Naive thymus-derived CD4-positive, alpha-beta T cell (primary cell): ENCODE results near the gene ZC2HC1C. TPM values are rescaled to one million over a fixed set of nuclear protein-coding genes. Genes with fewer than 3 reads are reported as not detected.
A peak's percentile ranks its signal among the peaks of the same experiment; 100 is the strongest.

Experiments used
- ATAC-seq: fragments of 150-1000 bp; cut with Tn5 transposase; 2 replicates; pipeline ENCODE4 v1.10.0; 2021; ENCODE audit warnings: mild to moderate bottlenecking, moderate library complexity
- CTCF ChIA-PET: fragments of 350-600 bp; sonication (Branson Sonifier 250); formaldehyde crosslinking; loops from one replicate; lab custom pipeline; 2021; ENCODE audit warnings: antibody characterized with exemption; lab: Charles Lee
- POLR2A ChIA-PET: fragments of 350-600 bp; sonication (Branson Sonifier 250); formaldehyde crosslinking; loops from one replicate; lab custom pipeline; 2021; ENCODE audit warnings: antibody characterized with exemption, inconsistent platforms; lab: Charles Lee
- DNase-seq, 9 donors: peaks; one replicate each; pipeline versions ENCODE4 v3.0.0 to v3.0.0-alpha.2; 2020 to 2022; ENCODE audit warnings: mixed read lengths in 1 of 9
- H3K27ac ChIP-seq: one replicate; pipeline ENCODE4 v1.7.0; 2013; ENCODE audit warnings: mild to moderate bottlenecking, low read depth, low read length, moderate library complexity
- H3K27me3 ChIP-seq, 2 donors: one replicate each; pipeline ENCODE4 v1.7.0; 2013; ENCODE audit warnings: low read length in 2 of 2, mild to moderate bottlenecking in 2 of 2, moderate library complexity in 2 of 2; ENCODE audit not compliant: control insufficient read depth in 2 of 2, insufficient read depth in 2 of 2
- H3K36me3 ChIP-seq, 3 experiments: 1 replicate in 2 of 3; 2 replicates in 1 of 3; pipeline ENCODE4 v1.7.0; 2013; ENCODE audit warnings: low read length in 3 of 3, mild to moderate bottlenecking in 3 of 3, moderate library complexity in 1 of 3; ENCODE audit not compliant: insufficient read depth in 3 of 3, control insufficient read depth in 2 of 3
- H3K4me1 ChIP-seq, 2 donors: one replicate each; pipeline ENCODE4 v1.7.0; 2013; ENCODE audit warnings: low read length in 2 of 2, mild to moderate bottlenecking in 2 of 2, moderate library complexity in 1 of 2; ENCODE audit not compliant: control insufficient read depth in 2 of 2, insufficient read depth in 2 of 2
- H3K4me3 ChIP-seq: 2 replicates; pipeline ENCODE4 v1.7.0; 2013; ENCODE audit warnings: mild to moderate bottlenecking, low read length
- H3K9me3 ChIP-seq, 3 experiments: 1 replicate in 2 of 3; 2 replicates in 1 of 3; pipeline ENCODE4 v1.7.0; 2013; ENCODE audit warnings: low read length in 3 of 3; ENCODE audit not compliant: control insufficient read depth in 2 of 3
- H3K27ac Mint-ChIP-seq, 9 donors: one replicate each; pipeline ENCODE4 v1.8.0; 2020 to 2022; ENCODE audit warnings: mixed read lengths in 9 of 9, mild to moderate bottlenecking in 8 of 9, moderate library complexity in 5 of 9, inconsistent platforms in 2 of 9
- H3K27me3 Mint-ChIP-seq, 5 donors: one replicate each; pipeline ENCODE4 v1.8.0; 2021 to 2022; ENCODE audit warnings: mixed read lengths in 5 of 5, mild to moderate bottlenecking in 1 of 5
- H3K36me3 Mint-ChIP-seq, 5 donors: one replicate each; pipeline ENCODE4 v1.8.0; 2020 to 2022; ENCODE audit warnings: mixed read lengths in 5 of 5, mild to moderate bottlenecking in 3 of 5, inconsistent platforms in 1 of 5
- H3K4me1 Mint-ChIP-seq, 7 donors: one replicate each; pipeline ENCODE4 v1.8.0; 2020 to 2022; ENCODE audit warnings: mixed read lengths in 7 of 7, mild to moderate bottlenecking in 3 of 7, inconsistent platforms in 1 of 7
- H3K4me3 Mint-ChIP-seq, 10 donors: one replicate each; pipeline ENCODE4 v1.8.0; 2020 to 2022; ENCODE audit warnings: mild to moderate bottlenecking in 10 of 10, mixed read lengths in 10 of 10, moderate library complexity in 6 of 10, inconsistent platforms in 2 of 10
- H3K9me3 Mint-ChIP-seq, 11 donors: one replicate each; pipeline ENCODE4 v1.8.0; 2020 to 2022; ENCODE audit warnings: mixed read lengths in 11 of 11, mild to moderate bottlenecking in 4 of 11, inconsistent platforms in 1 of 11, moderate library complexity in 1 of 11
- intact Hi-C, 2 donors: fragments of 100-400 bp; cut with micrococcal nuclease; formaldehyde crosslinking; loops; one replicate each; pipeline ENCODE4 v1.15.1; 2023
- polyA plus RNA-seq, 2 donors: library from polyadenylated mRNA; unstranded; fragments of 300-500 nt; fragmentation: Illumina TruSeq; gene quantifications; one replicate each; pipeline ENCODE4 v1.2.3, GENCODE V29; 2021
- total RNA-seq, 6 experiments: library from RNA in 5 of 6; stranded (reverse) in 5 of 6; gene quantifications; 1 replicate in 5 of 6; 2 replicates in 1 of 6; pipeline ENCODE4 v1.2.3 and lab custom pipeline; 2021 to 2026

Gene ZC2HC1C
- total and polyA plus RNA-seq, 7 experiments from 2014 or later, result 0.30 to 1.7 (median 0.41) TPM; not detected in 4

- H3K4me3 ChIP-seq, result peak overlapping the region; percentile 69
- no peak for DNase-seq
- H3K9me3 ChIP-seq, result no peaks in the 10 kb centered on the region
- no peaks in the 10 kb centered on the region for H3K27me3 ChIP-seq
- H3K4me1 ChIP-seq, result peaks cover 7 to 8% of the 10 kb centered on the region in 2 donors
- no peaks in the 10 kb centered on the region for H3K36me3 Mint-ChIP-seq
- peaks cover 0 to 4% (median 0%) of the 10 kb centered on the region in 3 experiments for H3K36me3 ChIP-seq
- peak overlapping the region in 1 of 9 donors; percentile 15 for H3K27ac Mint-ChIP-seq
- peak; percentile 6 for ATAC-seq
- intact Hi-C loops, result loop anchor here in 1 of 2 donors (2.0 to 5.0 kb wide), 2 partner anchors 18 to 121 kb away; partner anchors contain the start of gene MLH3
- H3K4me1 Mint-ChIP-seq, result peaks cover 9 to 19% (median 12%) of the 10 kb centered on the region in 7 donors
- CTCF ChIA-PET, result interaction anchor here (0.6 kb wide), 1 partner anchor 188 kb away, joined by 3 read pairs; no protein-coding TSS in a partner anchor
- H3K4me3 Mint-ChIP-seq, result peak overlapping the region in 1 of 10 donors; percentile 67
- H3K9me3 Mint-ChIP-seq, result no peaks in the 10 kb centered on the region
- H3K27me3 Mint-ChIP-seq, result peaks cover 0 to 3% (median 0%) of the 10 kb centered on the region in 5 donors
- POLR2A ChIA-PET, result interaction anchor here (0.7 kb wide), 1 partner anchor 12 kb away, joined by 3 read pairs; no protein-coding TSS in a partner anchor
- peak overlapping the region; percentile 46 for H3K27ac ChIP-seq
These were observed 934 bp upstream of the ZC2HC1C start for GRCh38 chr14:75068294-75069120.

DNA sequence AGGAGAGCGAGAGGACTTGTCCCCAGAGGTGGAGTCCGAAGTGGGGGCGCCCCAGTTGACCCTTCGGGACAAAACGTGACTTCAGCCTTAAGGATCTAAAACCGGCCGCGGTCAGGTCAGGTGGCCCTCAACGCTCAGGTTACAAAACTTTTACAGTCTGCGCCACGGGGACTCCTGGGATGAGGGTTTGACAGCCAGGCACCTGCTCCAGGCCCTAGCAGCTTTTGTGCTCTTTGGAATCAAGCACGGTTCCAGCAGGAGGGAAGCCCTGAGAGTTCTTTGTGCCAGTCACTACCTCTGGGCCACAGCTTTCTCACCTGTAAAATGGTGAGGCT lies 337 bp downstream of the ZC2HC1C start:
- Histone ChIP-seq H3K27ac (peak overlapping the region; percentile 46), H3K4me3 (peak overlapping the region; percentile 69), H3K36me3 (no peaks in the 10 kb centered on the region), H3K9me3 (no peaks in the 10 kb centered on the region), H3K27me3 (no peaks in the 10 kb centered on the region), H3K4me1 (peaks cover 7 to 8% of the 10 kb centered on the region in 2 donors)
- DNase-seq, result no peak
- Mint-ChIP-seq H3K27ac (peak overlapping the region in 1 of 9 donors; percentile 81), H3K4me3 (peak overlapping the region in 5 of 10 donors; percentile 52 to 82 (median 72)), H3K9me3 (no peaks in the 10 kb centered on the region), H3K36me3 (peaks cover 0 to under 1% (median 0%) of the 10 kb centered on the region in 5 donors), H3K27me3 (peaks cover 0 to 3% (median 0%) of the 10 kb centered on the region in 5 donors), H3K4me1 (peaks cover 0 to 12% (median 5%) of the 10 kb centered on the region in 7 donors)
- POLR2A ChIA-PET, result interaction anchor here (0.7 kb wide), 1 partner anchor 22 kb away, joined by 3 read pairs; no protein-coding TSS in a partner anchor
- intact Hi-C loops, result loop anchor here in 1 of 2 donors (2.0 to 5.0 kb wide), 2 partner anchors 19 to 122 kb away; partner anchors contain the start of gene MLH3
- ATAC-seq, result no peak
- CTCF ChIA-PET, result no interaction called here

GRCh38 chr14:75070383-75070782 lies 942 bp downstream of the ZC2HC1C start:
- Mint-ChIP-seq H3K4me3 (peak overlapping the region in 4 of 10 donors; percentile 36 to 82 (median 64)), H3K9me3 (no peaks in the 10 kb centered on the region), H3K4me1 (peaks cover 0 to 10% (median 5%) of the 10 kb centered on the region in 7 donors), H3K27me3 (peaks cover 0 to 3% (median 0%) of the 10 kb centered on the region in 5 donors), H3K27ac (no peak overlapping the region), H3K36me3 (peaks cover 0 to 5% (median 0%) of the 10 kb centered on the region in 5 donors)
- intact Hi-C loops, result no loop called here
- Histone ChIP-seq H3K27me3 (no peaks in the 10 kb centered on the region), H3K4me3 (no peak overlapping the region), H3K27ac (no peak overlapping the region), H3K36me3 (no peaks in the 10 kb centered on the region), H3K9me3 (no peaks in the 10 kb centered on the region), H3K4me1 (peaks cover 7 to 8% of the 10 kb centered on the region in 2 donors)
- ChIA-PET CTCF (no interaction called here), POLR2A (interaction anchor here (0.7 kb wide), 1 partner anchor 22 kb away, joined by 3 read pairs; no protein-coding TSS in a partner anchor)
- no peak for DNase-seq
- ATAC-seq, result no peak

DNA sequence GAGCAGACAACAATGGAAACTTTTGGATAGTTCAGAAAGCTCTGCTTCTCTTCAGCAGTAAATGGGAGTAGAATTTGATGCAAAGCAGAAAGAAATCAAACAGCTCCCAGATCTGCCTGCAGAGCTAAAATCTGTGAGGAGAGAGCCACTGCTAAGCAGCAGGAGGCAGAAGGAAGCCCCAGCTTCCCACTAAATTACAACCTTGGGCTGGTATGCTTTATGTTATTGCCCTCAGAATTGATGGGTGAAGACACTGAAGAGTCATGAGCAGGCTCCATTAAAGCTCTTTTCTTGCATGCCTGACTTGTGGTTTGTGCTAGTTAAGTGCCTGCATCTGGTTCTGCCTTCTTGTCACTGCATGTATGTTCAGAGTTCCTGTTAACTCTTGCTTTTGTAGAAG lies 8.4 kb downstream of the ZC2HC1C start:
- intact Hi-C loops, result no loop called here
- DNase-seq (no peak), ATAC-seq (no peak)
- Histone ChIP-seq H3K36me3 (peaks cover 0 to 10% (median 0%) of the 10 kb centered on the region in 3 experiments), H3K4me3 (no peak overlapping the region), H3K27me3 (no peaks in the 10 kb centered on the region), H3K9me3 (no peaks in the 10 kb centered on the region), H3K4me1 (no peaks in the 10 kb centered on the region), H3K27ac (no peak overlapping the region)
- POLR2A ChIA-PET, result no interaction called here
- H3K4me1 Mint-ChIP-seq, result peaks cover 0 to 9% (median 0%) of the 10 kb centered on the region in 7 donors
- no peaks in the 10 kb centered on the region for H3K9me3 Mint-ChIP-seq
- no peak overlapping the region for H3K4me3 Mint-ChIP-seq
- CTCF ChIA-PET, result interaction anchor here (1.2 kb wide), 1 partner anchor 11 kb away, joined by 6 read pairs; no protein-coding TSS in a partner anchor
- H3K27me3 Mint-ChIP-seq, result no peaks in the 10 kb centered on the region
- peak overlapping the region in 5 of 9 donors; percentile 18 to 64 (median 51) for H3K27ac Mint-ChIP-seq
- H3K36me3 Mint-ChIP-seq, result peaks cover 0 to 8% (median 5%) of the 10 kb centered on the region in 5 donors

- intact Hi-C loops, result no loop called here
- CTCF ChIA-PET, result interaction anchor here (0.7 kb wide), 1 partner anchor 464 kb away, joined by 3 read pairs; no protein-coding TSS in a partner anchor
- Mint-ChIP-seq H3K27me3 (no peaks in the 10 kb centered on the region), H3K9me3 (no peaks in the 10 kb centered on the region), H3K4me1 (peaks cover 0 to 9% (median 0%) of the 10 kb centered on the region in 7 donors), H3K4me3 (no peak overlapping the region), H3K27ac (peak overlapping the region in 1 of 9 donors; percentile 28), H3K36me3 (peaks cover 0 to 17% (median 5%) of the 10 kb centered on the region in 5 donors)
- peaks cover under 1 to 23% (median 12%) of the 10 kb centered on the region in 3 experiments for H3K36me3 ChIP-seq
- H3K4me1 ChIP-seq, result no peaks in the 10 kb centered on the region
- H3K27ac ChIP-seq, result no peak overlapping the region
- POLR2A ChIA-PET, result no interaction called here
- no peaks in the 10 kb centered on the region for H3K27me3 ChIP-seq
- DNase-seq, result no peak
- H3K9me3 ChIP-seq, result no peaks in the 10 kb centered on the region
- no peak overlapping the region for H3K4me3 ChIP-seq
- no peak for ATAC-seq
These were observed 10.1 kb downstream of the ZC2HC1C start for GRCh38 chr14:75079521-75079920.

DNA sequence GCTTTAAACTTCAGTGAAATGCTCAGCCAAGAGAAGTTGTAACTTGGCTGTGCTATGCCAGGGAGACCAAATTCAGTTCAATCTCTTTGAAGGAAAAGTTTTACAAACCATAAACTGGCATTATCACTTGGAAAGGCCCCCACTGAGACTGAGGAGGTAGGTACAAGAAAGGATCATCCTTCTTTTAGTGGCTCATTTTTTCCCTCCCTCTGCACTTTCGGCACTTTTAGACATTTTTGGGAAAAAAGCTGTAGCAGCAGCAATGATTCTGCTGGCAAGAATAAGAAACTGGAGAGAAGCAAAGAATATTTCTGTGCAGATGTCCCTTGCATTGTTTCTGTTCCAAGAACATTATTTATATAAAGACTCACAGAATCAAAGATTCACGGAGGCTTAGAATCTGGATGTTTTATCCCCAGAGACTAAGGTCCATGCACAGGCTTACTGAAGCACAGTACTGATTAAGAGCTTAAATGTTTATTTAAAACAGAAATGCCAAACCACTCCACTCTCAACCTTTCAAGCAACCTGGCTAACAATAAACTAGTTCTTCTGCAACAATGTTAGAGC lies 12.3 kb downstream of the ZC2HC1C start:
- H3K9me3 Mint-ChIP-seq, result no peaks in the 10 kb centered on the region
- no peak for ATAC-seq
- CTCF ChIA-PET, result interaction anchor here (0.5 kb wide), 2 partner anchors 64 to 204 kb away, joined by 5 read pairs; no protein-coding TSS in a partner anchor
- peak overlapping the region in 1 of 9 donors; percentile 3 for H3K27ac Mint-ChIP-seq
- intact Hi-C loops, result no loop called here
- peaks cover 3 to 32% (median 5%) of the 10 kb centered on the region in 5 donors for H3K36me3 Mint-ChIP-seq
- POLR2A ChIA-PET, result interaction anchor here (1.2 kb wide), 1 partner anchor 23 kb away, joined by 3 read pairs; no protein-coding TSS in a partner anchor
- no peak for DNase-seq
- no peaks in the 10 kb centered on the region for H3K4me1 ChIP-seq
- H3K27me3 Mint-ChIP-seq, result no peaks in the 10 kb centered on the region
- no peaks in the 10 kb centered on the region for H3K27me3 ChIP-seq
- H3K4me3 ChIP-seq, result no peak overlapping the region
- peaks cover 0 to 9% (median 0%) of the 10 kb centered on the region in 7 donors for H3K4me1 Mint-ChIP-seq
- no peak overlapping the region for H3K27ac ChIP-seq
- no peak overlapping the region for H3K4me3 Mint-ChIP-seq
- H3K36me3 ChIP-seq, result peaks cover 11 to 43% (median 19%) of the 10 kb centered on the region in 3 experiments
- H3K9me3 ChIP-seq, result no peaks in the 10 kb centered on the region
